Loucy (cell line): ENCODE results near the gene OR6J1.

Experiments used
- H2AFZ ChIP-seq: fragments of 200-600 bp; sonication (generic); 2 replicates; pipeline ENCODE4 v1.6.0; 2016; ENCODE audit warnings: antibody characterized with exemption, mild to moderate bottlenecking, low read length, moderate library complexity
- H3F3A ChIP-seq: fragments of 200-600 bp; 2 replicates; pipeline ENCODE4 v1.6.0; 2016; ENCODE audit warnings: antibody characterized with exemption, low read depth, mild to moderate bottlenecking
- H3K27me3 ChIP-seq: fragments of 200-600 bp; sonication (generic); 2 replicates; pipeline ENCODE4 v1.6.1; 2014; ENCODE audit warnings: low read length, mild to moderate bottlenecking; ENCODE audit not compliant: insufficient read depth, poor library complexity, severe bottlenecking
- H3K36me3 ChIP-seq: fragments of 200-600 bp; sonication (generic); 2 replicates; pipeline ENCODE4 v1.6.1; 2016; ENCODE audit warnings: low read length; ENCODE audit not compliant: insufficient read depth
- H3K4me1 ChIP-seq: fragments of 200-600 bp; sonication (generic); 2 replicates; pipeline ENCODE4 v1.5.1; 2014; ENCODE audit warnings: low read length, mild to moderate bottlenecking; ENCODE audit not compliant: insufficient read depth, poor library complexity, severe bottlenecking
- H3K4me2 ChIP-seq: fragments of 200-600 bp; sonication (generic); 2 replicates; pipeline ENCODE4 v1.6.0; 2014; ENCODE audit warnings: antibody characterized with exemption, low read length, low read depth, mild to moderate bottlenecking; ENCODE audit not compliant: poor library complexity, severe bottlenecking
- H3K4me3 ChIP-seq: fragments of 200-600 bp; sonication (generic); 2 replicates; pipeline ENCODE4 v1.5.1; 2014; ENCODE audit warnings: low read length, mild to moderate bottlenecking, mixed read lengths; ENCODE audit not compliant: poor library complexity, severe bottlenecking
- H3K79me2 ChIP-seq: fragments of 200-600 bp; sonication (generic); 2 replicates; pipeline ENCODE4 v1.6.1; 2014; ENCODE audit warnings: low read length; ENCODE audit not compliant: insufficient read depth
- H3K9ac ChIP-seq: fragments of 200-600 bp; sonication (generic); 2 replicates; pipeline ENCODE4 v1.6.0; 2014; ENCODE audit warnings: mild to moderate bottlenecking, low read depth, low read length, moderate library complexity; ENCODE audit not compliant: poor library complexity, severe bottlenecking
- H3K9me2 ChIP-seq: fragments of 200-600 bp; sonication (generic); replicated peaks from 2 replicates; pipeline ENCODE4 v1.6.1; 2016; ENCODE audit warnings: low read depth, low read length, mixed read lengths
- H3K9me3 ChIP-seq: fragments of 200-600 bp; sonication (generic); 2 replicates; pipeline ENCODE4 v1.6.1; 2014; ENCODE audit warnings: mild to moderate bottlenecking, antibody characterized with exemption, low read length, low read depth; ENCODE audit not compliant: insufficient read depth
- H4K20me1 ChIP-seq: fragments of 200-600 bp; sonication (generic); 2 replicates; pipeline ENCODE4 v1.6.0; 2014; ENCODE audit warnings: antibody characterized with exemption, low read length, mild to moderate bottlenecking; ENCODE audit not compliant: insufficient read depth, poor library complexity, severe bottlenecking
- EZH2phosphoT487 ChIP-seq: fragments of 200-600 bp; IDR thresholded peaks from 2 replicates; pipeline ENCODE4 v1.6.1; 2018; ENCODE audit warnings: antibody characterized with exemption, mild to moderate bottlenecking, moderate library complexity, borderline replicate concordance
- TF ChIP-seq, protein P1 (sequence below): fragments of 200-600 bp; sonication (generic); conservative IDR thresholded peaks from 2 replicates; pipeline ENCODE4 v1.5.1; 2014; ENCODE audit warnings: mild to moderate bottlenecking, antibody characterized with exemption, low read length

OR6J1 gene

DNA sequence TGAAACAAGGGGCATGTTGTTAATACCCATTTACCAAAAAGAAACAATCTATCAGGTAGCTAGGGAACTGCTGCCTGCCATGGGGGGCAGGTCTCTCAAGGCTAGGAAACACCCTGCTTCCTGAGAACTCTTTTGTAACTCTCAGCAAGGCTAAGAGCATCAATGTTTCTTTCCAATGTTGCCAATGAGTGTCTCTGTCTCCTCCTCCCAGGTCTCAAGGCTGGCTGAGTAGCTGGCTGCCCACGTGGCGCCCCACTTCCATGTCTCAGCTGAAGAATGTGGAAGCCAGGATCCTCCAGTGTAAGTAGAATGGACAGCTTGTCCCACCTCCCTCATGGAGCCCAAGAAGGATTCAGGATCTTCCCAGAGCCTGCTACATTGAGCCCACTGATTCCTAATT is 42.7 kb downstream of the OR6J1 start:
- H3K4me1 ChIP-seq = peaks cover 24% of the 10 kb centered on the region
- no peaks in the 10 kb centered on the region for H3K27me3 ChIP-seq
- no peak overlapping the region for H3K9ac ChIP-seq
- no peak overlapping the region for H3K4me3 ChIP-seq
- H3F3A ChIP-seq = no peaks in the 10 kb centered on the region
- no peaks in the 10 kb centered on the region for H3K36me3 ChIP-seq
- TF ChIP-seq, protein P1, sequence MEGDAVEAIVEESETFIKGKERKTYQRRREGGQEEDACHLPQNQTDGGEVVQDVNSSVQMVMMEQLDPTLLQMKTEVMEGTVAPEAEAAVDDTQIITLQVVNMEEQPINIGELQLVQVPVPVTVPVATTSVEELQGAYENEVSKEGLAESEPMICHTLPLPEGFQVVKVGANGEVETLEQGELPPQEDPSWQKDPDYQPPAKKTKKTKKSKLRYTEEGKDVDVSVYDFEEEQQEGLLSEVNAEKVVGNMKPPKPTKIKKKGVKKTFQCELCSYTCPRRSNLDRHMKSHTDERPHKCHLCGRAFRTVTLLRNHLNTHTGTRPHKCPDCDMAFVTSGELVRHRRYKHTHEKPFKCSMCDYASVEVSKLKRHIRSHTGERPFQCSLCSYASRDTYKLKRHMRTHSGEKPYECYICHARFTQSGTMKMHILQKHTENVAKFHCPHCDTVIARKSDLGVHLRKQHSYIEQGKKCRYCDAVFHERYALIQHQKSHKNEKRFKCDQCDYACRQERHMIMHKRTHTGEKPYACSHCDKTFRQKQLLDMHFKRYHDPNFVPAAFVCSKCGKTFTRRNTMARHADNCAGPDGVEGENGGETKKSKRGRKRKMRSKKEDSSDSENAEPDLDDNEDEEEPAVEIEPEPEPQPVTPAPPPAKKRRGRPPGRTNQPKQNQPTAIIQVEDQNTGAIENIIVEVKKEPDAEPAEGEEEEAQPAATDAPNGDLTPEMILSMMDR = no peak
- TF ChIP-seq EZH2phosphoT487 = no peak
- no peaks in the 10 kb centered on the region for H3K9me2 ChIP-seq
- peak overlapping the region; percentile 29 for H3K4me2 ChIP-seq
- no peak overlapping the region for H2AFZ ChIP-seq
- no peaks in the 10 kb centered on the region for H3K9me3 ChIP-seq
- peaks cover 7% of the 10 kb centered on the region; the same call in 1 of the 2 replicates for H3K79me2 ChIP-seq
- no peaks in the 10 kb centered on the region for H4K20me1 ChIP-seq

DNA sequence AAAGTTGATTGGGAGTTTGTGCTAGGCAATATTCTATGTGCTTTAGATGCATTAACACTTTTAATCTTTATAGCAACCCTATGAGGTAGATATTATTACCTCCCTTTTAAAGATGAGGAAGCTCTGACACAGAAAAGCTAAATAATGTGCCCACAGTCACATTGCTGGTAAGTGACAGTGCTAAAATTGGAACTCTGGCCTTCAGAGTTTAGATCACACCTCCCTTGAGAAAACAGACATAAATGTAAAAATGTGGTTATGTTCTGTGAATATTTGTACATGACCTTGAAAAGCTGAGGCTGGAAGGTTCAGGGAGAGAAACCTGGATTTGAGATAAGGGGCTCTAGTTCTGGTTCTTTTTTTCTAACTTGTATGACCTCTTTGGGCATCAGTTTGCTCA is 44.1 kb downstream of the OR6J1 start:
- Histone ChIP-seq H3K9me2 (no peaks in the 10 kb centered on the region), H2AFZ (no peak overlapping the region), H3K9me3 (no peaks in the 10 kb centered on the region), H4K20me1 (no peaks in the 10 kb centered on the region), H3K4me2 (peak overlapping the region; percentile 83), H3K27me3 (no peaks in the 10 kb centered on the region), H3K4me1 (peaks cover 24% of the 10 kb centered on the region), H3K9ac (no peak overlapping the region), H3K4me3 (no peak overlapping the region), H3K36me3 (no peaks in the 10 kb centered on the region), H3K79me2 (peaks cover 7% of the 10 kb centered on the region; the same call in 1 of the 2 replicates), H3F3A (no peaks in the 10 kb centered on the region)
- no peak for TF ChIP-seq EZH2phosphoT487
- TF ChIP-seq, protein P1 = no peak

DNA sequence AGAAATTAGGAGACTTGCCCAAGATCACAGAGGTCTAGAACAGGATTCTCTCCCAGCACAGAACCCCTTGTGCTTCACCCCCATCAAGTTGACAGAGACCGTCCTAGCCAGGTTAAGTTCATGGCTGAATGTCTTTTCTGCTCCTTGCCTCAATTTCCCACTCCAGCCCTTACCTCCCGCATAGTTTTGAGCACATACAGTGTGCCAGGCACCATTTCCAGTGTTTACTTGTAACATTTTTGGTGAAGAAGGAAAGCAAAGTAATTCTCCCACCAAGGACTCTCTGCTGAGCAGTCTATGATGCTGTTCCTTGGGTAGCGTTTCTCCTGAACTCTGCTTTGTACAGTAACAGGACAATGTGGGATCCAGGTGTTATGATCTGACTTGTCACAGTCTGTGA is 44.8 kb downstream of the OR6J1 start:
- H3K4me1 ChIP-seq = peaks cover 24% of the 10 kb centered on the region
- peak overlapping the region; percentile 83 for H3K4me2 ChIP-seq

More for the DNA sequence above, 44.8 kb downstream of the OR6J1 start:
- Histone ChIP-seq H3K9ac (peak overlapping the region; percentile 83), H2AFZ (no peak overlapping the region), H4K20me1 (no peaks in the 10 kb centered on the region), H3F3A (no peaks in the 10 kb centered on the region), H3K4me3 (peak overlapping the region; percentile 83), H3K9me3 (no peaks in the 10 kb centered on the region), H3K36me3 (no peaks in the 10 kb centered on the region), H3K27me3 (no peaks in the 10 kb centered on the region), H3K9me2 (no peaks in the 10 kb centered on the region), H3K79me2 (peaks cover 7% of the 10 kb centered on the region; the same call in 1 of the 2 replicates)
- TF ChIP-seq, protein P1 = no peak
- no peak for TF ChIP-seq EZH2phosphoT487
